DND-41 (cell line): ENCODE results near the gene FAM180A.

Experiments used
- CTCF ChIP-seq: IDR thresholded peaks from 2 replicates; pipeline ENCODE4 v1.5.1; 2012; ENCODE audit warnings: borderline replicate concordance, low read length, moderate library complexity, mild to moderate bottlenecking; ENCODE audit not compliant: poor library complexity, severe bottlenecking; ENCODE audit errors: extremely low read depth
- EZH2 ChIP-seq: IDR thresholded peaks from 3 replicates; pipeline ENCODE4 v1.6.1; 2012; ENCODE audit warnings: borderline replicate concordance, low read depth, mild to moderate bottlenecking, moderate library complexity, low read length, inconsistent platforms; ENCODE audit not compliant: severe bottlenecking

GRCh38 chr7:135785065-135785464 is 36.5 kb upstream of the FAM180A start:
- TF ChIP-seq CTCF (no peak), EZH2 (no peak)
